Stimulated activated CD8-positive, alpha-beta memory T cell treated with anti-CD3 and anti-CD28 coated beads, Interleukin-4, amount 100 ng/mL, for 1 hour (primary cell): ENCODE data around the gene KCNN4.
A peak's percentile ranks its signal among the peaks of the same experiment; 100 is the strongest.
"Not testable (repeated sequence)": the region's sequence is repeated elsewhere in the genome, so short reads cannot be mapped to it uniquely, and the experiment has no call there.

Experiments
- DNase-seq, 2 donors: peaks; one replicate each; pipeline ENCODE4 v3.0.0-alpha.2; 2020; ENCODE audit warnings: low read depth in 2 of 2, low spot score in 1 of 2

KCNN4 gene

DNA sequence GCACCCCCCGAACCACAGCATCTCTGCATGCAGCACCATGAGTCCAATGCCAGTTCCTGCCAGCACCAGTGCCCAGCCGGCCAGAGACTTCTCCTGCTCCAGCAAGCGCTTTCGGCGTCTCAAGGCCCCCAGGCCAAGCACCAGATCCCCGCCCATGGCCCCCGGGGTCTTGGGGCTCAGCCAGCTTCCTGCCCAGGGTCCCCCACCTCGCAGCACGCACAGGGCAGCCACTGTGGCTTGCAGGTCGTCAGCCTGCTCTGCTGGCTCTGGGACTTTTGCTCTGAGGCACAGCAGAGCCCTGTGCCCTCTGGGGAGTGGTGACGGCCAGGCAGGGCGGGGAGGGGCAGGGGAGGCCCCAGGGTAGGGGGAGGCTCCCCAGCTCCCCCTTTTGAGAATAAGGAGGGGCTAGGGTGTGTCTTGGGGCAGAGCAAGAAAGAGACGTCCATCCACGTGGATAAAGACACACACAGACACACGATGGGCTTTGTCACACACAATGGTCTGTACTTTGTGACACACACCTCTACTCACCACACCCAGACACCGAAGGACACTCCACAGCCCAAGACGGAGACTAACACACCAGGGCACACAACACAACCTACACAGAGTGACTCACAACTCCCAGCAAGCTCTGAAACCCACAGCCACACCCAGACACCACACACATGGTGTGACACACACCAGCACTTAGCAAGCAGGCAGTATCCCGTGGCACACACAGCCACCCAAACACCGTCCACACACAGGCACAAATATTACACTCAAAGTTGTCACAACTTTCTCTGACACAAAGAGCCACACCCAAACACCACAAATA is at the start of gene KCNN4:
TSS of gene KCNN4 (minus strand) at position 268 of the 820 bp plus-strand sequence. CDS start at position 156, 112 bp downstream.
- no peak for DNase-seq

DNA sequence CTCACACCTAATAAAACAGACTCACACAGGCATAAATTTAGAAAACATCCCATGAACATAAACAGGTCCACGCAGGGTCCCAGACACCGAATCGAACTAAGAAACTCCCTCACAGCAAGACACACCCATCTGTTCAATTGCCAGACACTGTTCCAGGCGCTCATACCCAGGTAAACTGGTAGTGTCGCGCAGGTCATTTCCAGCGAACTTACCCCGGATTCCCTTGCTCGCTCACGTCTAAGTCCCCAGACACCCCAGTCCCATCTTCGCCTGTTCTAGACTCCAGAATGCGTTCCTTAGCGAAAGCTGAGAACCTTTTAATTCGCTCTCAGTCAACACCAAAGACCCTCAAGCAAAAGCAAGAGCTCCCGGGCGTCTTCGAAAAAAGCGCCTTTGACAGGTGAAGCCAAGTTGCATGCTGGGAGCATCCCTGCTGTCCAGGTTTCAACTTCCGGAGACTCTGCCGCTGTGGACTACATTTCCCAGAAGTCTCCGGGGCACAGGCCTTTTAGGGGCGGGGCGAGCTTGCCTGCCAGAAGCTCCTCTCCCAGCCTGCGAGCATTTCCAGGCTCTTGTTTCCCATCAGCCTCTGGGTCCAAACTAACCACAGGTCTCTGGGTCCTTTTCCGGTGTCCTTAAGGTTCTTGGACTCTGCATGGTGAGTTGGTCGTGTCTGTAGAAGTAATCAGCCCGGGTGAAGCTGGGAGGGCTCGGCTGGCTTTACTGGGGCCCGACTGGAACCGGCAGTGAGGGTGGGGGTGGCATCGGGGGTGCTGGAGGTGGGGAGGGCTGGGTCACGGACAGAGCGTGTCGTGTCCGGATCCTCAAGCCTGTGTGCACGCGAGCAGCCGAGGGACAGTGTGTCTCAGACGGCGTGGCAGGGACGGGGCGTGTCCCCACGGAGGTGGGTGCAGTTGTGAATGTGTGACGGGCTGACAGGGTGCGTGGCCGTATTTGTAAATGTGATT is 46.3 kb upstream of the KCNN4 start, which contains the start of gene ZNF283:
TSS of gene ZNF283 (plus strand) at position 535 of the 968 bp plus-strand sequence. CDS start 6,184 bp downstream, outside the sequence.
- peak; percentile 50 to 66 for DNase-seq

DNA sequence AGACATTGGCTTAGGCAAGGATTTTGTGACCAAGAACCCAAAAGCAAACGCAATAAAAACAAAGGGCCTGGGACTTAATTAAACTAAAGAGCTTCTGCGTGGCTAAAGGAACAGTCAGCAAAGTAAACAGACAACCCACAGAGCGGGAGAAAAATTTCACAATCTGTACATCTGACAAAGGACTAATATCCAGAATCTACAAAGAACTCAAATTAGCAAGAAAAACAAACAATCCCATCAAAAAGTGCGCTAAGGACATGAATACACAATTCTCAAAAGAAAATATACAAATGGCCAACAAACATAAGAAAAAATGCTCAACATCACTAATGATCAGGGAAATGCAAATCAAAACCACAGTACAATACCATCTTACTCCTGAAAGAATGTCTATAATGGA is 43.8 kb upstream of the KCNN4 start:
- DNase-seq, result not testable (repeated sequence)

DNA sequence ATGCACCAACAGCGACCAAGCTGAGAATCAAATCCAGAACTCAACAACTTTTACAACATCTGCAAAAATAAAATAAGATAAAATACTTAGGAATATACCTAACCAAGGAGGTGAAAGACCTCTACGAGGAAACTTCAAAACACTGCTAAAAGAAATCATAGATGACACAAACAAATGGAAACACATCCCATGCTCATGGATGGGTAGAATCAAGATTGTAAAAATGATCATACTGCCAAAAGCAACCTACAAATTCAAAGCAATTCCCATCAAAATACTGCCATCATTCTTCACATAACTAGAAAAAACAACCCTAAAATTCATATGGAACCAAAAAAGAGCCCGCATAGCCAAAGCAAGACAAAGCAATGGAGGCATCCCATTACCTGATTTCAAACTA is 43.1 kb upstream of the KCNN4 start:
- not testable (repeated sequence) for DNase-seq

DNA sequence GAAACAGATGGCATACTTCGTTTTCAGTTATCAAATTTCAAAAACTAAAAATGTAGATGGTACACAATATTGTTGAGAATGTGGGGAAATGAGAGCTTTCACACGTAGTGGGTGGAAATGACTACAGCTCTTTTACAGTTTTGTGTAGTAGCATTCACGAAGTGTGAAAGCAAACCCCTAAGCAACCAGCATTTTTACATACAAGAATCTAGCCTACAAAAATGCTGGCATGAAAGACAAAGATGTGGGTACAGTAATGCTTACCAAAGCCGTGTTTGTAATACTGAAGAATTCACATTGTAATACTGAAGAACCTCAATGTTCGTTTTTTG is 40.1 kb upstream of the KCNN4 start:
- no peak for DNase-seq

DNA sequence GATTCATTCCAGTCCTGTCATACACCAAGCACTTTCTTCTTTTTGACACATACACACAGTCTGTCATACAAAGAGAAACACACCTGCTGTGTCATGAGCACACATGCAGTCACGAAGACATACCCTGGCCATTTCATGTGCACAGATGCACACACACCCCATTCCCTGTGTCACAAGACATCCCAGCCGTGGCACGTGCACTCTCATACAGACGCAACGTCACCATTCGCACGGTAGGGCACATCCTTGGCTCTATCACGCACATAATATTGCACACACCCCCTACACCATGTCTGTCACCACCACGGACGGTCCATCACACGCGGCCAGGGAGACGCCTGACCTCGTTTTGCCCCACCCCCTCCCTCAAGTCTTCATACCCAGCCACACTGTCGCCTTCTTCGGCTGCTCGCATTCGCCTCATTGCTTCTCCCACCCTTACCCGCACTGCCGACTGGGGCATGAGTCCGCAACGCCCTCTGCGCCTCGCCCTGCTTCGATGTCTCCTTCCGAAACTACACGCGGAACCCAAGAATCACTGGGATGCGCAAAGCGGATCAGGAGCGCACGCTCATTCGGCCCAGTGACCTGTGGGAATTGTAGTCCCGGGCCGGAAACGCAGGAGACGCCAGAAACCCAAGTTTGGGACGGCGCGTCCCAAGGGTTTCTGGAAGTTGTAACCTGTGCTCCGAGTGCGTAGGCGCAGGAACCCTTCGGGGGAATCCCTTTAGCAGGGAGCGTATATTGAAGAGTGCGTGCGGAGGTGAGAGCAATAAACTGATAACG is 39.5 kb upstream of the KCNN4 start:
- no peak for DNase-seq

DNA sequence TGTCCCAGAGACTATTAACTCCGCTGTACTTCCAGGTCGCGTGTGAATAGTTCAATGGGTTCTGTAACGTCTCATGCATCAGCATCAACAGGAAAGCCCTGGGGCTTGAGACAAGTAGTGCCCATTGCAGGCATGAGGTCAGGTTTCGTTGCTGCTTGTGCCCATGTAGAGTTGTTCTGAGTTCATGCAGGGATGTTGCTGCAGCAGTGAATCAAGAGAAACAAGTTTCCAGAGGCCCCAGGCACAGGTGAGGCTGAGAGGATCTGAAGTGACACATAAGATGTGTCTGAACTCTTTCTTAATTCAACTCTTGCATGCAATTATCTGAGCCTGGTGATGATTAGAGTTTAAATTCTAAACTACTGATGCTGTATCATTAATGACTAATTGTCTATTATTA is 37.7 kb upstream of the KCNN4 start:
- no peak for DNase-seq

DNA sequence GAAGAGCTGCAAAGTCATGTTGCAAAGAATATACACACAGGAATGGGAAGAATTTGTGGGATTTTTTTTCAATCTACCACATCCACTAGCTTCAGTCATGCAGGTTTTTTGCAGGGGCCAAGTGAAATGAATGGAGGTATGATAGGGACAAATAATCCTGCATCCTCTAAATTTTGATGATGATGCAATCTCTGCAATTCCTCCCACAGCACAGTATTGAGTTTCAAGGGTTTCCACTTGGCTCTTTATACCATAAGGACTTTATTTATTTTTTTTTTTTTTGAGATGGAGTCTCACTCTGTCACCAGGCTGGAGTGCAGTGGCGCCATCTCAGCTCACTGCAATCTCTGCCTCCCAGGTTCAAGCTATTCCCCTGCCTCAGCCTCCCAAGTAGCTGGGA is 36.7 kb upstream of the KCNN4 start:
- not testable (repeated sequence) for DNase-seq

DNA sequence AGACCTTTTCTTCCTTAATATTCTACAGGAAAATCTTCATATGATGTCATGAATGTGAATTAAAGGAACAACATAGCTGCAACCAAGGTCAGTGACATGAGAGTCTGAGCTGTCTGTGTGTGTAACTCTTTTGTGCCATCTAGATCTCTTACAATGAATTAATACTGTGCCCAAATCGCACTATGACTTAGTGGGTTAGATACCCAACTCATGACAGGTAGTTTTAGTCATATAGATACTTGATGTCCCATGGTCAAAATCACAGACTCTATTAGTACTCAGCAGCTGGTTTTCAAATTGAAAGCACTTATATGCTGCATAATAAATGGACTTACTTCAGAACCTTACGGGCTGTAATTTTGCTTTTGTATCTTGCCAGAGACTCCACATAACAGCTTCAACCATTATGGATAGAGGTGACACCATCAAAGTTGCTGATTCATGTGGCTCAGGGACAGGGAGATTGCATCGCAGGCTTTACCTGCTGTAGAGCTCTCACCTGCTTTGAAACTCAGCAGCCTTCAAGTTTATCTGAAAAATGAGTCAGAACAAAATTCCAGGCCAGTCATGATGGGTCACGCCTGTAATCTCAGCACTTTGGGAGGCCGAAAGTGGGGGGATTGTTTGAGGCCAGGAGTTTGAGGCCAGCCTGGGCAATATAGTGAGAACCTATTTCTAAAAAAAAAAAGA is 34.0 kb upstream of the KCNN4 start:
- no peak for DNase-seq

DNA sequence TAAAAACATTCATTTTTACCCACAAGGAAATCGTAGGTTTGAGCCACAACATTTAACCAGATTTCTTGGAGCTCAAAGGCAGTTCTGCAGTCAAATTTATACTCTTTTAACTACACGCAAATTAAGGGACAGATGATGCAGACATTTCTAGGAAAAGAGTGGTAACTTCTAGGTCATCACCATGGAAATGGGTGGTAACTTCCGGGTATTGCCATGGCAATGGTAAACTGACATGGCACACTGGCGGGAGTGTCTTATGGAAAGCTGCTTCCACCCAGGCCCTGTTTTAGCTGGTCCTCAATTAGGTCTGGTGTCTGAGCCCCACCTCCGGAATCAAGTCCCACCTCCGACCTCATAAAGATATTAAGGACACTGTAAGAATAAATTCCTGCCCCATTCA is 31.9 kb upstream of the KCNN4 start:
- no peak for DNase-seq

DNA sequence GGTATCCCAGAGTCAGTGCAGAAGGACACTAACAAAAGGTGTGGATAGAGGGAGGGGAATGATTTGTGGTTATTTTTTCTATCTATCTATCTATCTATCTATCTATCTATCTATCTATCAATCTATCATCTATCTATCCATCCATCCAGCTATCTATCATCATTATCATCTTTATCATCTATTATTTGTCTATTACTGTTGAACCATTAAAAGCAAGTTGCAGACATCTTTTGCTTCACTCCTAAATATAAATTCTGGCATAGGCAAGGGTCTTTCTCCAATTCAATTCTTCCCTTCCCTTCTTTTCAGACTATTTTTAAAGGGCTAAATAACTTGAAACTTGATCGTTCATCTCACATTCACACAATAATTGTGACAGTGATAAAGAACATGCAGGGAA is 31.5 kb upstream of the KCNN4 start:
- no peak for DNase-seq

DNA sequence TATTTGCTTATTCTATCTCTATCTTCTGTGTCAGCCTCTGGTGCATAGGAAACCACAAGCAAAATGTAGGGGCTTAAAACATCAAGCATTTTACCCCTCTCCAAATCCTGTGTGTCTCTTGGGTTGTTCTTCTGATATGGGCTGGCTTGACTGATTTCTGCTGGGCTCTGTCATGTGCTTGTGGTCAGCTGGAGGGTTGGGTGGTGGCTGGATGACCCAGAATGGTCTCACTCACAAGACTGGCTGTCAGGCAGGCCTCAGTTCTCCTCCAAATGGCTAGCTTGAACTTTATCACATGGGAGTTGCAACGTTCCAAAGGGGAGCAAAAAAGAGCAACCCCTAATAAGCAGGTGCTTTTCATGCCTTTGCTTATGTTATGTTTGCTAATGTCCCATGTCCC is 31.1 kb upstream of the KCNN4 start:
- DNase-seq, result no peak

DNA sequence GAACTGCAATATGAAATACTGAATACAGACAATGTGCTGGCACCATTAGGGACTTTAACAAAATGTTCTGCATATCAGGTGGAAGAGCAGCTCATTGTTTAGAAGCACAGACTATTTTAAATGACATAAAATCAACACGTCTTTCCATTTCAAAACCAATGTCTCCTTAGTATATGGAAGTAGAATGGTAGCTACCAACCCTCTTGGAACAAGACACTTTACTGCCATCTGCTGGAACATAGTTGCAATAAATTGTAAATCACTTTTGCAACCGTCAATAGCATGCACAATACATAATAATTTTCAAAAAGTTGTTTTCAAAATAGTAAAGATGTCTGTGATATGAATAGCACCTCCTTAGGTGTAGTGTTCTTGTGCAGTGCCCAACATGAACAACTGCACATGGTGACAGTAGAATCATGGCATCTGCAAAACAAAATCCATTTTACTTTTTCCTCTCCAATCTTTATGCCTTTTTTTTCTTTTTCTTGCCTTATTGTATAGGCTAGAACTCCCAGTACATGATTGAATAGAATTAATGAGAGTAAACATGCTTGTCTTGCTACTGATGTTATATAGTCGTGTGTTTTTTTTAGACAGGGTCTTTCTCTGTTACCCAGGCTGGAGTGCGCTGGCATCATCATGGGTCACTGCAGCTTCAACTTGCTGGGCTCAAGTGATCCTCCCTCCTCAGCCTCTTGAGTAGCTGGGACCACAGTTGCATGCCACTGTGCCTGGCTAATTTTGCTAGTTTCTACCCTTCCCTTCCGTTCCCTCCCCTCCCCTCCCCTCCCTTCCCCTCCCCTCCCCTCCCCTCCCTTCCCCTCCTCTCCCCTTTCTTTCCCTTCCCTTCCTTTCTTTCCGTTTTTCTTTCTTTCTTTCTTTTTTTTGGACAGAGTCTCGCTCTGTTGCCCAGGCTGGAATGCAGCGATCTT is 29.3 kb upstream of the KCNN4 start:
- no peak for DNase-seq

DNA sequence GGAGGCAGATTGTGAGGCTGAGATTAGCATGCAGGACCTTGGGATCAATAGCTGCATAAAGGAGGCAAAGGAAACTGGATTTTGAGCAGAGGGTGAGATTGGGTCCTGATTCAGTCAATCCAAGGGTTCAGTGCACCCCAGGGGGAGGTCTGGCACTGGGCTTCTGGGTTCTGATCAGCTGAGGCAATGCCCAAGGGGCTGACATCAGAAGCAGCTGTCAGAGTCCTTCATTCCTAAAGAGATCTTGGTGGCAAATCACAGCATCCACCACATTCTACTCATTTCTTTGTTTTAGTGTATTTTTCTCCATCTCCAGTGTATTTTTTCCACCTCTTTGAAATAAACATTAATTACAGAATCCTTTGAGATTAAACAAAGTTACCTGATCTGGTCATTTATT is 26.9 kb upstream of the KCNN4 start:
- DNase-seq, result no peak

DNA sequence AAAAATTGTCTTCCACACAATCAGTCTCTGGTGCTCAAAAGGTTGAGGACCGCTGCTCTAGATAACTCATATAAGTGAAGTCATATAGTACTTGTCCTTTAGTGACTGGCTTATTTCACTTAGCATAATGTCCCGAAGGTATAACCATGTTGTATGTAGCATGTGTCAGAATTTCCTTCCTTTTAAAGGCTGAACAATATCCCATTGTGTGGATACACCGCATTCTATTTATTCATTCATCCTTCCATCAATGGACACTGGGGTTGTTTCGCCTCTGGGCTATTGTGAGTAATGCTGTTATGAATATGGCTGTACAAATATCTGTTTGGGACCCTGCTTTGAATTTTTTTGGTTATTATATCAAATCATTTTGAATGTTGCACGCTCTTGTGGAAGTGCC is 26.1 kb upstream of the KCNN4 start:
- no peak for DNase-seq

DNA sequence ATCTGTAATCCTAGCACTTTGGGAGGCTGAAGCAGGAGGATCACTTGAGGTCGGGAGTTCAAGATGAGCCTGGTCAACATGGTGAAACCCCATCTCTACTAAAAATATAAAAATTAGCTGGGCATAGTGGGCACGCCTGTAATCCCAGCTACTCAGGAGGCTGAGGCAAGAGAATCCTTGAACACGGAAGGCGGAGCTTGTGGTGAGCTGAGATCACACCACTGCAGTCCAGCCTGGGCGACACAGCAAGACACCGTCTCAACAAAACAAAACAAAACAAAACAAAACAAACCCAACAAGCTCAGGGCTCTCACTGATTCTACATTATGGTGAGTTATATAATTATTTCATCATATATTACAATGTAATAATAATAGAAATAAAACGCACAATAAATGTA is 25.6 kb upstream of the KCNN4 start:
- DNase-seq, result not testable (repeated sequence)

DNA sequence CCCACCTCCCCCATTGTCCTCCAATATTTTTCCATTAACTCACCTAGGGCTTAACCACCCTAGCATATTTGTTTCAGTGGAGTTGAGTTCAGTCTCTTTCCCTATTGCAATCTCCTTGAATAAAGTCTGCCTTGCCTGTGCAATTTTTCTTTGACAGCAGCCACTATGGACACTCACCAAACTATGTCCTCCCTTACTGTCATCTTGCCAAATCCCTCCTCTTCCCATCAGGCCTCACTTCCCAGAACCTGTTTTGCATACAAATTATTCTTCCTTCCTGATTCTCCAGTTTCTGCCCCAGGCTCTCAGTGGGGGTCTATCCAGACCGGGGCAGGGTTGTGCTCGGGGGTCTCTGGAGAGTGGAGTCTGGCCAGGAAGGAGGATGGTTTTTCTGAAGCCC is 23.7 kb upstream of the KCNN4 start:
- DNase-seq, result no peak

DNA sequence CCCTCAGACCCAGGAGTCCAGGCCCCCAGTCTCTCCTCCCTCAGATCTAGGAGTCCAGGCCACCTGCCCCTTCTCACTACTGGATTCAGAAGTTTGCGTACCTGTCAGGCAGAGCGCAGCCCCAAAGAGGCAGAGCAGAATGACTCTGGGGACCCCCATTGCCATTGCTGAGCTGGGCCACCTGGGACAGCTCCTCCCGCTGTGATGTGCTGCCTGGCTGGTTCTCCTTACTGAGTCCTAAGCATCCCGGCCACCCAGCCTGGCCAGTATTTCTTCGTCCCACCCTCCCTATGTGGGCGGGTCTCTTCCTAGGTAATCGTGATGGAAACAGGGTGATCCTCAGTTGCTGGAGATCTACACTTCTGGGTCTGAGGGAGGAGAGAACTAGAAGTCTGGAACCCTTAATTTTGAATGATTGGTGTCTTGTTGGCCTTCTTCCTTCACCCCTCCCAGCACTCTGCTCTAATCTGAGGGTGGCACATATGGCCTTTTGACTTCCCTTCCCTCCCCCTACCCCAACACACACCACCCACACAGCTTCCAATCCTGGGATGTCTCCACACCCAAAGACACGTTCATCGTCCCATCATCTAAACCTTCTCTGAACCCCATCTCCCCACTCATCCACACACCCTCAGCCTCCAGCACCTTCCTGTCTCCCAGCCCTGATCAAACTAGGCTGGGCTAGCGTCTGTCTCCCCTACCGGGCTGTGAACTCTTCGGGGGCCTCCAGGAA is 21.6 kb upstream of the KCNN4 start, which contains the start of gene LYPD5:
TSS of gene LYPD5 (minus strand) at position 232 of the 736 bp plus-strand sequence. CDS start at position 165, 67 bp downstream.
- no peak for DNase-seq
